Stomach (tissue), 9 donors: ENCODE data around the gene ERH. TPM values are rescaled to one million over a fixed set of nuclear protein-coding genes. Genes with fewer than 3 reads are reported as not detected.
"Not testable (repeated sequence)": the region's sequence is repeated elsewhere in the genome, so short reads cannot be mapped to it uniquely, and the experiment has no call there.

Experiments used
- DNase-seq, 2 donors: peaks; one replicate each; pipeline versions ENCODE4 v3.0.0 to v3.0.0-alpha.2; 2013 to 2019
- H3K27ac ChIP-seq, 5 donors: fragments of 200-600 bp in 4 of 5; sonication (generic) in 4 of 5; one replicate each; pipeline ENCODE4 v1.5.1; 2013 to 2019; ENCODE audit warnings: mild to moderate bottlenecking in 1 of 5, moderate library complexity in 1 of 5
- H3K27me3 ChIP-seq, 3 donors: fragments of 200-600 bp; sonication (generic); one replicate each; pipeline ENCODE4 v1.5.1; 2017 to 2019; ENCODE audit warnings: mixed run types in 1 of 3
- H3K36me3 ChIP-seq, 4 donors: fragments of 200-600 bp; sonication (generic); 1 replicate in 3 of 4; 2 replicates in 1 of 4; pipeline ENCODE4 v1.5.1; 2016 to 2019
- H3K4me1 ChIP-seq, 4 donors: fragments of 200-600 bp; sonication (generic); one replicate each; pipeline ENCODE4 v1.5.1; 2016 to 2019
- H3K4me3 ChIP-seq, 4 donors: fragments of 200-600 bp; sonication (generic) in 3 of 4; one replicate each; pipeline ENCODE4 v1.5.1; 2016 to 2019; ENCODE audit warnings: mild to moderate bottlenecking in 1 of 4
- H3K9me3 ChIP-seq, 4 donors: fragments of 200-600 bp; sonication (generic); one replicate each; pipeline ENCODE4 v1.5.1; 2016 to 2019
- EP300 ChIP-seq: sonication (generic); formaldehyde crosslinking; IDR thresholded peaks from one replicate; pipeline ENCODE4 v1.6.1; 2017; ENCODE audit warnings: antibody characterized with exemption
- POLR2A ChIP-seq, 4 donors: fragments of 450-650 bp; IDR thresholded peaks; one replicate each; pipeline ENCODE4 v1.6.1; 2016; ENCODE audit warnings: antibody characterized with exemption in 4 of 4, control low read depth in 2 of 4, mild to moderate bottlenecking in 1 of 4, moderate library complexity in 1 of 4
- POLR2AphosphoS5 ChIP-seq, 3 donors: sonication (generic); formaldehyde crosslinking; IDR thresholded peaks; one replicate each; pipeline ENCODE4 v1.6.1; 2016; ENCODE audit warnings: antibody characterized with exemption in 3 of 3
- WGBS, 5 donors: extraction: QIAGEN DNeasy Blood & Tissue Kit in 3 of 5; methylation state at CpG; one replicate each; pipeline versions ENCODE4 v1.1.5 to v1.1.7; 2013 to 2018; 5-methylcytosine and 5-hydroxymethylcytosine counted together
- intact Hi-C: fragments of 100-400 bp; cut with DNase I; formaldehyde crosslinking; loops from one replicate; pipeline ENCODE4 v1.15.1; 2023; ENCODE audit warnings: low total_unique reads
- polyA plus RNA-seq, 3 donors: library from polyadenylated mRNA; stranded (reverse); fragments of 200-250 nt; gene quantifications; one replicate each; pipeline ENCODE4 v1.2.3, GENCODE V29; 2013
- total RNA-seq, 5 donors: library from RNA; depleted of rRNA; stranded (reverse); fragments of >200 nt; gene quantifications; one replicate each; pipeline versions ENCODE4 v1.1.0 to v1.2.3, GENCODE V29; 2014 to 2016
- TF ChIP-seq, protein P1 (sequence below), 7 experiments: fragments of 450-650 bp in 4 of 7; fragments of 200-600 bp in 3 of 7; sonication (generic) in 3 of 7; IDR thresholded peaks; one replicate each; pipeline ENCODE4 v1.5.1; 2016 to 2019; ENCODE audit warnings: antibody characterized with exemption in 7 of 7, control low read depth in 2 of 7, mild to moderate bottlenecking in 1 of 7
- donor health status: healthy with polysubstance abuse.
- donor health status: Bipolar disorder and iron deficiency.
- donor health status: healthy.

Gene ERH
- total and polyA plus RNA-seq, 8 donors = 12.5 to 159 (median 97.8) TPM

DNA sequence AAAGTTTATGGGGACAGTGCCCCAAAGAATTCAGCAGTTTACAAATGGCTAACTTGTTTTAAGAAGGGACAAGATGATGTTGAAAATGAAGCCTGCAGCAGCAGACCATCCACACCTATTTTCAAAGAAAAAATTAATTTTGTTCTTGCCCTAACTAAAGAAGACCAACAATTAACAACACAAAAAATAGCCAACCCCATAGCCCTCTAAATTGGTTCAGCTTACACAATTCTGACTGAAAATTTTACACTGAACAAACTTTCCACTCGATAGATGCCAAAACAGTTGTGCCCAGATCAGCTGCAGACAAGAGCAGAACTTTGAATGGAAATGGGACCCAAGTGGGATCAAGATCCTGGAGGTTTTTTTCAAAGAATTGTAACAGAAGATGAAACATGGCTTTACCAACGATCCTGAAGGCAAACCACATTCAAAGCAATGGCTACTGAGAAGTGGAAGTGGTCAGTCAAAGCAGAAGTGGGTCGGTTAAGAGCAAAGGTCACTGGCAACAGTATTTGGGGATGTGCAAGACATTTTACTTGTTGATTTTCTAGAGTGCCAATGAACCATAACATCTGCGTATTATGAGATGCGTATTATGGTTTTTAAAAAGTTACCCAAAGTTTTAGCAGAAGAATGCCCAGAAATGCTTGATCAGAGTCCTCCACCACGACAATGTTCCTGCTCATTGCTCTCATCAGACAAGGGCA, 30.3 kb upstream of the ERH start:
- Histone ChIP-seq H3K4me3 (no peak overlapping the region), H3K36me3 (peaks cover 9 to 55% (median 47%) of the 10 kb centered on the region in 4 donors), H3K4me1 (no peaks in the 10 kb centered on the region), H3K9me3 (no peaks in the 10 kb centered on the region), H3K27ac (no peak overlapping the region), H3K27me3 (no peaks in the 10 kb centered on the region)
- intact Hi-C loops = no loop called here
- TF ChIP-seq EP300 = no peak
- TF ChIP-seq, protein P1, sequence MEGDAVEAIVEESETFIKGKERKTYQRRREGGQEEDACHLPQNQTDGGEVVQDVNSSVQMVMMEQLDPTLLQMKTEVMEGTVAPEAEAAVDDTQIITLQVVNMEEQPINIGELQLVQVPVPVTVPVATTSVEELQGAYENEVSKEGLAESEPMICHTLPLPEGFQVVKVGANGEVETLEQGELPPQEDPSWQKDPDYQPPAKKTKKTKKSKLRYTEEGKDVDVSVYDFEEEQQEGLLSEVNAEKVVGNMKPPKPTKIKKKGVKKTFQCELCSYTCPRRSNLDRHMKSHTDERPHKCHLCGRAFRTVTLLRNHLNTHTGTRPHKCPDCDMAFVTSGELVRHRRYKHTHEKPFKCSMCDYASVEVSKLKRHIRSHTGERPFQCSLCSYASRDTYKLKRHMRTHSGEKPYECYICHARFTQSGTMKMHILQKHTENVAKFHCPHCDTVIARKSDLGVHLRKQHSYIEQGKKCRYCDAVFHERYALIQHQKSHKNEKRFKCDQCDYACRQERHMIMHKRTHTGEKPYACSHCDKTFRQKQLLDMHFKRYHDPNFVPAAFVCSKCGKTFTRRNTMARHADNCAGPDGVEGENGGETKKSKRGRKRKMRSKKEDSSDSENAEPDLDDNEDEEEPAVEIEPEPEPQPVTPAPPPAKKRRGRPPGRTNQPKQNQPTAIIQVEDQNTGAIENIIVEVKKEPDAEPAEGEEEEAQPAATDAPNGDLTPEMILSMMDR (IDR thresholded peaks at IDR 0.05) = no peak
- TF ChIP-seq POLR2A (IDR thresholded peaks at IDR 0.05) = no peak
- TF ChIP-seq POLR2AphosphoS5 (IDR thresholded peaks at IDR 0.05) = no peak
- peak in 1 of 2 donors; percentile 6 for DNase-seq
- WGBS, 5 donors = 87 to 95% (median 90%) methylated on average over 6 of the region's 6 CpGs

DNA sequence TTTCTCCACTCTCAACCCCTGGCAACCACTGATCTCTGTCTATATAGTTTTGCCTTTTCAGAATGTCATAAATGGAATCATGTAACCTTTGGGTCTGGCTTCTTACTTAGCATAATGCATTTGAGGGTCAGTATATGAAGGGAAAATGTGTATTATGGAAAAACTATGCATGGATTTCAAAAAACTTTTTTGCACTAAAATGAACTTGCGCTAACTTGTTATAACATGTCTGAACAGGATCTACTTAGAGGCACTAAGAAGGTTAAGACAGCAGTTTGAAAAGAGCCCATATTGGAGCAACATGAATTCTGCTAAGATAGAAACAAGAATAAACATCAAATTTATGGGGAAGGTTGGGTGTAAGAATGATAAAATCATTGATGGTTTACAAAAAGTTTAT, 29.5 kb upstream of the ERH start:
- H3K27me3 ChIP-seq = no peaks in the 10 kb centered on the region
- no peak for DNase-seq
- H3K9me3 ChIP-seq = no peaks in the 10 kb centered on the region
- peaks cover 9 to 55% (median 47%) of the 10 kb centered on the region in 4 donors for H3K36me3 ChIP-seq
- TF ChIP-seq POLR2A (IDR thresholded peaks at IDR 0.05) (no peak), EP300 (no peak), POLR2AphosphoS5 (IDR thresholded peaks at IDR 0.05) (no peak)
- TF ChIP-seq, protein P1 (IDR thresholded peaks at IDR 0.05) = no peak
- H3K4me3 ChIP-seq = no peak overlapping the region
- H3K27ac ChIP-seq = no peak overlapping the region
- no peaks in the 10 kb centered on the region for H3K4me1 ChIP-seq
- WGBS, 5 donors = 96 to 100% (median 97%) methylated on average over 1 of the region's 1 CpG
- intact Hi-C loops = no loop called here

DNA sequence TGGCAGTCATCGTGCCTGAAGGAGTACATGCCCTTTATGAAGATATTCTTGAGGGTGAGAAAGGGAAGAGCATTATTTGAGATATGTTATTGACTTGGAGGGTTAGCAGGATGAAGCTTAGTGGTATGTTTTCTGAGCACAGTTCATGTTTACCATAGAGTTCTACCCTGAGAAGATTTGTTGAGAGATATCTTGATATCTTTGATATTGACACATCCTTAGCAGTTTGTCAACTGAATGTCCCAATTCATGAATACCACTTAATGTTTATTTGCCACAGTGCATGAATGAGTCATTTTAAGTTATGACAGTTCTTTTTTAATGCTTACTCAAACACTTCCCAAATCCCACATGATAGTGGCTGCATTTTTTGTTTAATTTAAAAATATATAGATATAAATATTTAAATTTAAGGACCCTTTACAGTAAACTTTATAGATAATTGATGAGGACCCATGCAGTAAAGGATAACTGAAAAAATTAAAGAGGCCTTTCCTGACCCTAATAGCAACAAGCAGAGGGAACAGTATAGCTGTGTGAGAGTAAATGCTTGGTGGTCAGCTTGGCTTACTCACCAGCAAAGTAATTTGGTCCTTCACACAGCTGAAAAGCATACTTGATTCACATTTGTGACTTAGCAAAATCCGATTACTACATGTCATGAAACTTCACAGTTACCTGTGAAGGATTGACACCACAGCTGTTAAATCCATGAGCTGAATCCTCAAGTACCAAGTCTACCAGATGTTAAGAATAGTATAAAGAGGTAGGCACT, 26.2 kb upstream of the ERH start:
- 89 to 94% (median 90%) methylated on average over 2 of the region's 2 CpGs for WGBS, 5 donors
- peaks cover 0 to 5% (median 0%) of the 10 kb centered on the region in 4 donors for H3K9me3 ChIP-seq
- no peaks in the 10 kb centered on the region for H3K4me1 ChIP-seq
- TF ChIP-seq POLR2AphosphoS5 (IDR thresholded peaks at IDR 0.05) = no peak
- TF ChIP-seq, protein P1 (IDR thresholded peaks at IDR 0.05) = no peak
- TF ChIP-seq EP300 = no peak
- TF ChIP-seq POLR2A (IDR thresholded peaks at IDR 0.05) = no peak
- DNase-seq = no peak
- intact Hi-C loops = no loop called here
- no peaks in the 10 kb centered on the region for H3K27me3 ChIP-seq
- peaks cover 9 to 57% (median 43%) of the 10 kb centered on the region in 4 donors for H3K36me3 ChIP-seq
- no peak overlapping the region for H3K4me3 ChIP-seq
- no peak overlapping the region for H3K27ac ChIP-seq

DNA sequence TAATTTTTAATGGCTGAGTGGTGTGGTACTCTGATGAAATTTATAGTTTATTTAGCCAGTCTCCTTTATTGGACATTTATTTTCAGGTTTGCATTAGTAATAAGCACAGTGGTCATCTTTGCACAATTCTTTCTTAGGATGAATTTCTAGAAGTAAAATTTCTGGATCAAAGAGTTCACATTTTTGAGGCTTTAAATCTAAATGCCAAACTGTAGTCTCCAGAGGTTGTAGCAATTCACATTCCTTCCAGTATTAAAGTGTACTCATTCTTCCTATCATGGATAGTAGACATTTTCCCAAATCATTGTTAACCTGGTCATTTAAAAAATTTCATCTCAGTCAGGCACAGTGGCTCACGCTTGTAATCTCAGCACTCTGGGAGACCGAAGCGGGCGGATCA, 25.2 kb upstream of the ERH start:
- Histone ChIP-seq H3K4me3 (no peak overlapping the region), H3K27me3 (no peaks in the 10 kb centered on the region), H3K27ac (no peak overlapping the region), H3K9me3 (peaks cover 0 to 5% (median 0%) of the 10 kb centered on the region in 4 donors), H3K36me3 (peaks cover 9 to 51% (median 41%) of the 10 kb centered on the region in 4 donors), H3K4me1 (no peaks in the 10 kb centered on the region)
- TF ChIP-seq, protein P1 (IDR thresholded peaks at IDR 0.05) = no peak
- TF ChIP-seq POLR2A (IDR thresholded peaks at IDR 0.05) (no peak), POLR2AphosphoS5 (IDR thresholded peaks at IDR 0.05) (no peak), EP300 (no peak)
- DNase-seq = no peak
- WGBS, 5 donors = 95 to 99% (median 98%) methylated on average over 4 of the region's 4 CpGs
- intact Hi-C loops = no loop called here

DNA sequence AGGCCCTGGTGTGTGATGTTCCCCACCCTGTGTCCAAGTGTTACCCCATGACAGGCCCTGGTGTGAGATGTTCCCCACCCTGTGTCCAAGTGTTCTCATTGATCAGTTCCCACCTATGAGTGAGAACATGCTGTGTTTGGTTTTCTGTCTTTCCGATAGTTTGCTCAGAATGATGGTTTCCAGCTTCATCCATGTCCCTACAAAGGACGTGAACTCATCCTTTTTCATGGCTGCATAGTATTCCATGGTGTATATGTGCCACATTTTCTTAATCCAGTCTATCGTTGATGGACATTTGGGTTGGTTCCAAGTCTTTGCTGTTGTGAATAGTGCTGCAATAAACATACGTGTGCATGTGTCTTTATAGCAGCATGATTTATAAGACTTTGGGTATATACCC, 18.0 kb upstream of the ERH start:
- H3K4me3 ChIP-seq, DNase-seq, intact Hi-C loops, H3K27ac ChIP-seq, H3K9me3 ChIP-seq, H3K36me3 ChIP-seq, H3K4me1 ChIP-seq, H3K27me3 ChIP-seq: not testable (repeated sequence)
- 93 to 99% (median 96%) methylated on average over 4 of the region's 4 CpGs for WGBS, 5 donors
